Ovary (tissue), 9 donors: ENCODE results near the gene KLC1. TPM values are rescaled to one million over a fixed set of nuclear protein-coding genes. Genes with fewer than 3 reads are reported as not detected.
A peak's percentile ranks its signal among the peaks of the same experiment; 100 is the strongest.

Experiments
- DNase-seq, 5 donors: peaks; one replicate each; pipeline ENCODE4 v3.0.0-alpha.2; 2019 to 2020
- H3K27ac ChIP-seq, 2 donors: fragments of 200-600 bp; one replicate each; pipeline versions ENCODE4 v1.5.1 to v1.8.0; 2019 to 2022
- H3K27me3 ChIP-seq: fragments of 200-600 bp; one replicate; pipeline ENCODE4 v1.8.0; 2022
- H3K36me3 ChIP-seq: fragments of 200-600 bp; sonication (generic); one replicate; pipeline ENCODE4 v1.5.1; 2019
- H3K4me1 ChIP-seq: one replicate; pipeline ENCODE4 v1.8.1; 2013; ENCODE audit warnings: mild to moderate bottlenecking, moderate library complexity; ENCODE audit not compliant: insufficient read depth
- H3K4me3 ChIP-seq: fragments of 200-600 bp; sonication (generic); one replicate; pipeline ENCODE4 v1.5.1; 2017
- H3K9me3 ChIP-seq, 2 donors: fragments of 200-600 bp in 1 of 2; sonication (generic) in 1 of 2; one replicate each; pipeline versions ENCODE4 v1.5.1 to v1.8.1; 2013 to 2019; ENCODE audit warnings: mild to moderate bottlenecking in 1 of 2, moderate library complexity in 1 of 2
- CTCF ChIP-seq, 3 donors: fragments of 450-650 bp in 2 of 3; fragments of 200-600 bp in 1 of 3; IDR thresholded peaks; one replicate each; pipeline versions ENCODE4 v1.5.1 to v1.8.0; 2016 to 2022; ENCODE audit warnings: antibody characterized with exemption in 3 of 3, mild to moderate bottlenecking in 1 of 3
- EP300 ChIP-seq: sonication (generic); formaldehyde crosslinking; IDR thresholded peaks from one replicate; pipeline ENCODE4 v1.6.1; 2017; ENCODE audit warnings: antibody characterized with exemption
- POLR2A ChIP-seq: fragments of 450-650 bp; IDR thresholded peaks from one replicate; pipeline ENCODE4 v1.6.1; 2017; ENCODE audit warnings: antibody characterized with exemption, mild to moderate bottlenecking, moderate library complexity
- WGBS, 3 donors: extraction: QIAGEN DNeasy Blood & Tissue Kit in 1 of 3; methylation state at CpG; one replicate each; pipeline versions ENCODE4 v1.1.5 to v1.1.7; 2013 to 2017; 5-methylcytosine and 5-hydroxymethylcytosine counted together
- intact Hi-C, 4 donors: fragments of 100-400 bp; cut with DNase I; formaldehyde crosslinking; loops; one replicate each; pipeline versions ENCODE4 v1.11.0 to v1.15.1; 2022 to 2023
- polyA plus RNA-seq, 2 donors: library from polyadenylated mRNA; stranded (reverse); fragments of 200-250 nt in 1 of 2; fragments of 350-450 nt in 1 of 2; fragmentation: Illumina TruSeq in 1 of 2; extraction: RNeasy Lipid Tissue Mini Kit (QIAGEN cat#74804) in 1 of 2; gene quantifications; one replicate each; pipeline ENCODE4 v1.2.3, GENCODE V29; 2013 to 2014
- total RNA-seq, 7 donors: library from RNA; depleted of rRNA in 2 of 7; stranded (reverse); fragments of >200 nt in 2 of 7; fragmentation: NEBNext Ultra II Directional in 3 of 7; extraction: Animal tissue kit (Norgen Biotek cat#: 25700) in 3 of 7; gene quantifications; one replicate each; pipeline versions ENCODE4 v1.1.0 to v1.2.4, GENCODE V29; 2016 to 2023
- donor health status: DM: no; HTN: no; CAD: no; lungs with moderate emphysema.
- donor health status: DM: no; HTN: no; CAD: no.
- donor health status: Bipolar disorder and iron deficiency.
- donor health status: DM: yes; HTN: yes; CAD: no.
- donor health status: DM: no; HTN: no; CAD: no.
- donor health status: DM: yes; HTN: yes; CAD: no.

The KLC1 gene
- total and polyA plus RNA-seq, 9 donors = 80.0 to 191 (median 149) TPM

DNA sequence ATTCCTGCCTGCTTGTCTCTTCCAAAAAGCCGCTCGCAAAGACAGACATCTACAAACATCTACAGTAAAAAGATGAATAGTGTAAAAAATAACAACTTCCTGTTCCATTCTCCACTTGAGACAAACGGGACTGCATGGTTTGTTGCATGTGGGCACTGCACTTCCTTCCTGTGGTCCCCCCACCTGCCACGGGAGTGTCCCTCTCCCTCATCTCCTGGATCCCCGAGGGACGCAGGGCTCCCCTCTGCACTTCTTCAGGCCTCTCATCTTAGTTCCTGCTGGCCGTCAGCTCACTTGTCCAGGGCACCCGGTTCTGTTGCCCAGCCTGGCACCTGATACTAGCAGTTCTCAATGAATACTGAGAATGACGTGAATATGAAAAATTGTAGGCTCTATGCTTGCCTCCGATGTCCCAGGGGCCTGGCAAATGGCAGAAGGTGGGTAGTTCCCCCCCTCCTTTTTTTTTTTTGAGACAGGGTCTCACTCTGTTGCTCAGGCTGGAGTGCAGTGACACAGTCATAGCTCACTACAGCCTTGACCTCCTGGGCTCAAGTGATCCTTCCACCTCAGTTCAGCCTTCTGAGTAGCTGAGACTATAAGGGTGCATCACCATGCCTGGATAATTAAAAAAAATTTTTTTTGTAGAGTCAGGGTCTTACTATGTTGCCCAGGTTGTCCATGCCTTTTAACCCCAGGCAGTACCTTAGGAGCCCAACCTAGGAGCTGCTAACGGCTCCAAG is 3.5 kb upstream of the KLC1 start:
- no peaks in the 10 kb centered on the region for H3K9me3 ChIP-seq
- 65 to 69% (median 68%) methylated on average over 11 of the region's 11 CpGs for WGBS, 3 donors
- no peak overlapping the region for H3K4me3 ChIP-seq
- TF ChIP-seq EP300 (no peak), POLR2A (no peak), CTCF (IDR thresholded peaks at IDR 0.05) (no peak)
- intact Hi-C loops = loop anchor here in 1 of 4 donors (5.0 to 10.0 kb wide), 2 partner anchors 61 to 92 kb away; partner anchors contain the start of genes BAG5, COA8, XRCC3 and ZFYVE21
- H3K4me1 ChIP-seq = peaks cover 4% of the 10 kb centered on the region
- no peak for DNase-seq
- no peak overlapping the region for H3K27ac ChIP-seq
- no peaks in the 10 kb centered on the region for H3K27me3 ChIP-seq
- no peaks in the 10 kb centered on the region for H3K36me3 ChIP-seq

GRCh38 chr14:103626146-103626850 is 2.7 kb upstream of the KLC1 start:
- Histone ChIP-seq H3K36me3 (no peaks in the 10 kb centered on the region), H3K4me1 (peaks cover 6% of the 10 kb centered on the region), H3K27ac (no peak overlapping the region), H3K9me3 (no peaks in the 10 kb centered on the region), H3K27me3 (no peaks in the 10 kb centered on the region), H3K4me3 (no peak overlapping the region)
- intact Hi-C loops = loop anchor here in 1 of 4 donors (5.0 to 10.0 kb wide), 2 partner anchors 61 to 91 kb away; partner anchors contain the start of genes BAG5, COA8, XRCC3 and ZFYVE21
- TF ChIP-seq CTCF (IDR thresholded peaks at IDR 0.05) = no peak
- DNase-seq = no peak
- 69 to 91% (median 86%) methylated on average over 5 of the region's 5 CpGs for whole genome bisulfite sequencing, 3 donors

GRCh38 chr14:103627073-103628025 is 1.7 kb upstream of the KLC1 start:
- DNase-seq = peak in 1 of 5 donors; percentile 34
- no peaks in the 10 kb centered on the region for H3K36me3 ChIP-seq
- intact Hi-C loops = loop anchor here in 1 of 4 donors (5.0 to 10.0 kb wide), 2 partner anchors 63 to 90 kb away; partner anchors contain the start of genes BAG5, COA8, XRCC3 and ZFYVE21
- 91 to 92% (median 91%) methylated on average over 16 of the region's 16 CpGs for WGBS, 3 donors
- H3K4me3 ChIP-seq = no peak overlapping the region
- H3K9me3 ChIP-seq = no peaks in the 10 kb centered on the region
- peaks cover 6% of the 10 kb centered on the region for H3K4me1 ChIP-seq
- no peaks in the 10 kb centered on the region for H3K27me3 ChIP-seq
- H3K27ac ChIP-seq = peak overlapping the region; percentile 97 to 99
- TF ChIP-seq EP300 = no peak

DNA sequence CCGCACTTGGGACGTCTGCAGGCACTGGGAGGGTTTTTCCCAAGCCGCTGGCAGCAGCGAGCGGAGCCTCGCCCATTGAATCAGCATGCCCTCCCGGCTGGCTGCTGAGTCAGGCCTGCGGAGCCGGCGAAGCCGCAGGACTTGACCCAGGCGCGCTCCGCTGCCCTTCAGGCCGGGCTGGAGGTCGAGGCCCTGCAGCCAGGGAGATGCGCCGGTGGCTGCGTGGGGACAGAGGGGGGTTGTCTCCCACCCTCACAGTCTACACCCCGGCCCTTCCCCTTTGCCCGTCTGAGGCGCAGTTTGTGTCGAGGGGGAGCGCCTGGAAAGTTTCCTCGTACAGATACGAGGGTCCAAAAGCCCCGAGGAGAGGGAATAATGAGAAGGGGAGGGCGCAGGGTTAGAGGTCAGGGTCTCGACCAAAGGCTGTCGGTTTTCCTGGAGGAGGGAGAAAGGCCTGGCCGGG is 759 bp upstream of the KLC1 start:
- peak overlapping the region; percentile 97 to 99 for H3K27ac ChIP-seq
- intact Hi-C loops = loop anchor here in 1 of 4 donors (5.0 to 10.0 kb wide), 2 partner anchors 63 to 89 kb away; partner anchors contain the start of genes BAG5, COA8, XRCC3 and ZFYVE21
- H3K36me3 ChIP-seq = no peaks in the 10 kb centered on the region
- DNase-seq = peak; percentile 69 to 79 (median 77)
- peaks cover 6% of the 10 kb centered on the region for H3K4me1 ChIP-seq
- no peaks in the 10 kb centered on the region for H3K27me3 ChIP-seq
- peak overlapping the region; percentile 67 for H3K4me3 ChIP-seq
- TF ChIP-seq POLR2A = peak; percentile 49
- TF ChIP-seq CTCF (IDR thresholded peaks at IDR 0.05) = no peak
- no peaks in the 10 kb centered on the region for H3K9me3 ChIP-seq
- WGBS, 3 donors = 3 to 6% (median 5%) methylated on average over 28 to 31 of the region's 31 CpGs
